Measurements from ENCODE around the gene MED15. TPM values are rescaled to one million over a fixed set of nuclear protein-coding genes. Genes with fewer than 3 reads are reported as not detected.

MED15 gene
- total and polyA plus RNA-seq, 10 of the 15 experiments (the other 5 are each of a cell fraction or from before 2014, with no cell fraction given): 1.4 to 75.2 (median 26.9) TPM

DNA sequence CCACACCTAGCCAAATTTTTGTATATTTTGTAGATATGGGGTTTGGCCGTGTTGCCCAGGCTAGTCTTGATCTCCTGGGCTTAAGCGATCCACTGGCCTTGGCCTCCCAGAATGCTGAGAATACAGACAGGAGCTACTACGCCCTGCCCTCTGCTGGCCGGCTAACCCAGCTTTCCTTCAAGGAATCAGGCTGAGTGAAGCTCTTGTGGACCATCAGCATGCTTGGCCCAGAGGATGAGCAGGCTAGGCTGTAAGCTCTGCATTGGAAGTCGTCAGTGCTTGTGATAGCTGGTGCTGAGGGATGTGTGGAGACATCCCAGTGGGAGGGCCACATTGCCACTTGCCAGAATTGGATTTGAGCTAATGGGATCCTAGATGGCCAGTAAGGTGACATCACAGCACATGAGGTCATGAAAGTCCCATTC is 60.6 kb downstream of the MED15 start:
- Histone ChIP-seq H3K79me2 (ENCODE audit: control insufficient read depth, insufficient read depth, low read length) (no peaks in the 10 kb centered on the region), H3K9ac (ENCODE audit: control insufficient read depth, insufficient read depth, low read length) (no peak overlapping the region), H3K4me3 (no peak overlapping the region), H3K9me3 (replicated peaks; ENCODE audit: control insufficient read depth, insufficient read depth, low read length) (no peaks in the 10 kb centered on the region), H3K4me2 (ENCODE audit: control insufficient read depth, insufficient read depth) (no peak overlapping the region), H3K36me3 (ENCODE audit: control insufficient read depth in 2 of 2, insufficient read depth in 2 of 2, low read length in 1 of 2) (peaks cover 43 to 60% of the 10 kb centered on the region in 2 experiments), H3K27ac (ENCODE audit: control insufficient read depth, insufficient read depth) (no peak overlapping the region), H2AFZ (ENCODE audit: control insufficient read depth, low read depth, low read length) (no peak overlapping the region), H3K27me3 (replicated peaks in 1 of 2; ENCODE audit: control insufficient read depth in 2 of 2, insufficient read depth in 2 of 2, low read length in 1 of 2) (no peaks in the 10 kb centered on the region), H3K4me1 (ENCODE audit: control insufficient read depth, insufficient read depth, low read length) (peaks cover 14% of the 10 kb centered on the region), H4K20me1 (ENCODE audit: control insufficient read depth, insufficient read depth) (no peaks in the 10 kb centered on the region; the same call in none of the 2 replicates)
- ChIA-PET RAD21 (ENCODE audit: unreplicated experiment) (no interaction called here), CTCF (interaction anchor here (0.6 to 1.6 kb wide), 2 partner anchors 11 to 209 kb away, joined by 3 to 4 read pairs; no protein-coding TSS in a partner anchor), SMC1A (ENCODE audit: uncharacterized antibody, unreplicated experiment) (no interaction called here), POLR2A (no interaction called here)
- ATAC-seq (no peak), DNase-seq (ENCODE audit: low read depth, low spot score) (no peak), FAIRE-seq (no peak)
- 99% methylated on average over 5 of the region's 5 CpGs for WGBS (ENCODE audit: insufficient coverage, insufficient replicate concordance, low lambda C conversion rate, missing lambda C conversion rate)
- TF ChIP-seq, protein P1, sequence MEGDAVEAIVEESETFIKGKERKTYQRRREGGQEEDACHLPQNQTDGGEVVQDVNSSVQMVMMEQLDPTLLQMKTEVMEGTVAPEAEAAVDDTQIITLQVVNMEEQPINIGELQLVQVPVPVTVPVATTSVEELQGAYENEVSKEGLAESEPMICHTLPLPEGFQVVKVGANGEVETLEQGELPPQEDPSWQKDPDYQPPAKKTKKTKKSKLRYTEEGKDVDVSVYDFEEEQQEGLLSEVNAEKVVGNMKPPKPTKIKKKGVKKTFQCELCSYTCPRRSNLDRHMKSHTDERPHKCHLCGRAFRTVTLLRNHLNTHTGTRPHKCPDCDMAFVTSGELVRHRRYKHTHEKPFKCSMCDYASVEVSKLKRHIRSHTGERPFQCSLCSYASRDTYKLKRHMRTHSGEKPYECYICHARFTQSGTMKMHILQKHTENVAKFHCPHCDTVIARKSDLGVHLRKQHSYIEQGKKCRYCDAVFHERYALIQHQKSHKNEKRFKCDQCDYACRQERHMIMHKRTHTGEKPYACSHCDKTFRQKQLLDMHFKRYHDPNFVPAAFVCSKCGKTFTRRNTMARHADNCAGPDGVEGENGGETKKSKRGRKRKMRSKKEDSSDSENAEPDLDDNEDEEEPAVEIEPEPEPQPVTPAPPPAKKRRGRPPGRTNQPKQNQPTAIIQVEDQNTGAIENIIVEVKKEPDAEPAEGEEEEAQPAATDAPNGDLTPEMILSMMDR (IDR thresholded peaks at IDR 0.05 in 2 of 3, conservative IDR thresholded peaks at IDR 0.05 in 1 of 3; ENCODE audit: control insufficient read depth in 2 of 3, extremely low read depth in 1 of 3, insufficient read depth in 1 of 3, low read depth in 3 of 3, low read length in 3 of 3): 0 out of 6 replicates have a peak, but pooled peaks of 1 of the 3 experiments have one; percentile 1
- no peak for TF ChIP-seq ZNF384 (IDR thresholded peaks at IDR 0.05; ENCODE audit: borderline replicate concordance, low read depth, low read length)
- in situ Hi-C loops (cut with MboI): no loop called here
- intact Hi-C loops (cut with micrococcal nuclease; ENCODE audit: unreplicated experiment): loop anchor here (10.0 kb wide), 1 partner anchor 153 kb away; no protein-coding TSS in a partner anchor
- no TSS peak for BruUV-seq (replicated peaks)

DNA sequence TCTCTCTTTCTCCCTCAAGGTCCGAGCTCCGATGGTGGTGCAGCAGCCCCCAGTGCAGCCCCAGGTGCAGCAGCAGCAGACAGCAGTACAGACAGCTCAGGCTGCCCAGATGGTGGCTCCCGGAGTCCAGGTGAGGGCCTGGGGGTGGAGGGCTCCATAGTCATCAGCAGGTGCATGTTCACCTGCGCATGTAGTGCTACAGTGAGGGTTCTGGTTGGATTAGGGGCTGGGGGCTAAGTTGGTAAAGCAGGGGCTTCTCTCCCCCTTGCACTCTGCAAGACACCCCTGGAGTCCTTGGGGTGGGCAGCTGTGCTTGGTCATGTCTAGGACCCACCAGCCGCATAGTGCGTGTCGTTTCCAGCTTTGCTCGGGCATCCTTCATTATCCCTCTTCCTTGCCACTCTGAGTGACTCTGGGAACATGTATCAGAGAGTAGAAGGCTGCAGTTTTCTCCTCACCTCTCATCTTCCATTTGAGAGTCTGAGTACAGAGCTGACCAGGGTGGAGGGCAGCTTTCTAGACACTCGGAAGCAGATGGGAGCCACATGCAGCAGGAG is 61.2 kb downstream of the MED15 start:
- BruUV-seq (replicated peaks): no TSS peak
- DNase-seq (ENCODE audit: low read depth, low spot score): no peak
- FAIRE-seq: no peak
- no peaks in the 10 kb centered on the region for H3K9me3 ChIP-seq (replicated peaks; ENCODE audit: control insufficient read depth, insufficient read depth, low read length)
- no peak overlapping the region for H3K4me2 ChIP-seq (ENCODE audit: control insufficient read depth, insufficient read depth)
- ATAC-seq: no peak
- POLR2A ChIA-PET: no interaction called here
- no peak overlapping the region for H3K27ac ChIP-seq (ENCODE audit: control insufficient read depth, insufficient read depth)
- in situ Hi-C loops (cut with MboI) (no loop called here), intact Hi-C loops (cut with micrococcal nuclease; ENCODE audit: unreplicated experiment) (loop anchor here (10.0 kb wide), 1 partner anchor 154 kb away; no protein-coding TSS in a partner anchor)
- SMC1A ChIA-PET (ENCODE audit: uncharacterized antibody, unreplicated experiment): no interaction called here
- H3K4me3 ChIP-seq: no peak overlapping the region
- H3K36me3 ChIP-seq (ENCODE audit: control insufficient read depth in 2 of 2, insufficient read depth in 2 of 2, low read length in 1 of 2): peaks cover 48 to 63% of the 10 kb centered on the region in 2 experiments
- H4K20me1 ChIP-seq (ENCODE audit: control insufficient read depth, insufficient read depth): no peaks in the 10 kb centered on the region; the same call in none of the 2 replicates
- RAD21 ChIA-PET (ENCODE audit: unreplicated experiment): no interaction called here
- no peak overlapping the region for H3K9ac ChIP-seq (ENCODE audit: control insufficient read depth, insufficient read depth, low read length)
- WGBS (ENCODE audit: insufficient coverage, insufficient replicate concordance, low lambda C conversion rate, missing lambda C conversion rate): 88% methylated on average over 9 of the region's 9 CpGs
- no peaks in the 10 kb centered on the region for H3K79me2 ChIP-seq (ENCODE audit: control insufficient read depth, insufficient read depth, low read length)
- H2AFZ ChIP-seq (ENCODE audit: control insufficient read depth, low read depth, low read length): no peak overlapping the region
- no peaks in the 10 kb centered on the region for H3K27me3 ChIP-seq (replicated peaks in 1 of 2; ENCODE audit: control insufficient read depth in 2 of 2, insufficient read depth in 2 of 2, low read length in 1 of 2)
- peaks cover 14% of the 10 kb centered on the region for H3K4me1 ChIP-seq (ENCODE audit: control insufficient read depth, insufficient read depth, low read length)
- CTCF ChIA-PET: interaction anchor here (0.6 to 1.6 kb wide), 4 partner anchors 11 to 208 kb away, joined by 3 to 4 read pairs (median 4); no protein-coding TSS in a partner anchor
- TF ChIP-seq BACH1 (IDR thresholded peaks at IDR 0.05; ENCODE audit: borderline replicate concordance) (no peak), MTA3 (IDR thresholded peaks at IDR 0.05; ENCODE audit: borderline replicate concordance, low read length) (no peak), ESRRA (IDR thresholded peaks at IDR 0.05; ENCODE audit: low read length) (no peak), NR2F1 (conservative IDR thresholded peaks at IDR 0.05) (no peak), RAD21 (IDR thresholded peaks at IDR 0.05; ENCODE audit: insufficient read depth, low read depth, low read length) (no peak), SMARCA5 (IDR thresholded peaks at IDR 0.05) (no peak)
- TF ChIP-seq, protein P2, sequence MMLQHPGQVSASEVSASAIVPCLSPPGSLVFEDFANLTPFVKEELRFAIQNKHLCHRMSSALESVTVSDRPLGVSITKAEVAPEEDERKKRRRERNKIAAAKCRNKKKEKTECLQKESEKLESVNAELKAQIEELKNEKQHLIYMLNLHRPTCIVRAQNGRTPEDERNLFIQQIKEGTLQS (IDR thresholded peaks at IDR 0.05; ENCODE audit: borderline replicate concordance, extremely low read depth, low read depth, low read length): no peak
- TF ChIP-seq, protein P1 (IDR thresholded peaks at IDR 0.05 in 2 of 3, conservative IDR thresholded peaks at IDR 0.05 in 1 of 3; ENCODE audit: control insufficient read depth in 2 of 3, extremely low read depth in 1 of 3, insufficient read depth in 1 of 3, low read depth in 3 of 3, low read length in 3 of 3): no peak

All from GM12878 (cell line).